OCI-LY1 (cell line): ENCODE results near the gene DNAI4.

ENCODE experiments used
- H2AFZ ChIP-seq: fragments of 200-600 bp; sonication (generic), shearing (Covaris generic); 2 replicates; pipeline ENCODE4 v1.6.0; 2014; ENCODE audit warnings: antibody characterized with exemption, mild to moderate bottlenecking, low read length
- H3F3A ChIP-seq: fragments of 200-600 bp; sonication (generic), shearing (Covaris generic); 2 replicates; pipeline ENCODE4 v1.6.0; 2014; ENCODE audit warnings: mild to moderate bottlenecking, antibody characterized with exemption, low read length, moderate library complexity; ENCODE audit not compliant: insufficient read depth
- H3K27ac ChIP-seq: fragments of 200-600 bp; sonication (generic); 2 replicates; pipeline ENCODE4 v1.5.1; 2014; ENCODE audit warnings: low read length, mixed run types, mild to moderate bottlenecking, low read depth; ENCODE audit not compliant: poor library complexity, severe bottlenecking
- H3K27me3 ChIP-seq: fragments of 200-600 bp; sonication (generic); 2 replicates; pipeline ENCODE4 v1.6.0; 2014; ENCODE audit warnings: antibody characterized with exemption, mild to moderate bottlenecking, low read length, moderate library complexity; ENCODE audit not compliant: insufficient read depth
- H3K36me3 ChIP-seq: fragments of 200-600 bp; sonication (generic); 2 replicates; pipeline ENCODE4 v1.6.1; 2014; ENCODE audit warnings: mild to moderate bottlenecking, antibody characterized with exemption, low read length, moderate library complexity, mixed read lengths; ENCODE audit not compliant: insufficient read depth
- H3K4me1 ChIP-seq: fragments of 200-600 bp; sonication (generic); 2 replicates; pipeline ENCODE4 v1.5.1; 2014; ENCODE audit warnings: mild to moderate bottlenecking, low read length, moderate library complexity; ENCODE audit not compliant: insufficient read depth, severe bottlenecking
- H3K4me2 ChIP-seq: fragments of 200-600 bp; sonication (generic), shearing (Covaris generic); 2 replicates; pipeline ENCODE4 v1.6.1; 2014; ENCODE audit warnings: low read length
- H3K4me3 ChIP-seq: fragments of 200-600 bp; sonication (generic); 2 replicates; pipeline ENCODE4 v1.5.1; 2014; ENCODE audit warnings: low read length, low read depth, mild to moderate bottlenecking, mixed read lengths; ENCODE audit not compliant: poor library complexity, severe bottlenecking
- H3K79me2 ChIP-seq: fragments of 200-600 bp; shearing (Covaris generic); 2 replicates; pipeline ENCODE4 v1.6.1; 2016; ENCODE audit warnings: mixed run types, low read length, mixed read lengths; ENCODE audit not compliant: insufficient read depth
- H3K9ac ChIP-seq: fragments of 200-600 bp; sonication (generic), shearing (Covaris generic); 2 replicates; pipeline ENCODE4 v1.6.1; 2014; ENCODE audit warnings: mild to moderate bottlenecking, low read length, mixed read lengths
- H3K9me2 ChIP-seq: fragments of 200-600 bp; sonication (generic), shearing (Covaris generic); 2 replicates; pipeline ENCODE4 v1.6.1; 2014; ENCODE audit warnings: low read depth, mild to moderate bottlenecking, low read length, mixed read lengths
- H3K9me3 ChIP-seq: fragments of 200-600 bp; shearing (Covaris generic); 2 replicates; pipeline ENCODE4 v1.6.1; 2014; ENCODE audit warnings: low read length, mixed read lengths
- H4K20me1 ChIP-seq: fragments of 200-600 bp; sonication (generic), shearing (Covaris generic); 2 replicates; pipeline ENCODE4 v1.6.0; 2016; ENCODE audit warnings: mild to moderate bottlenecking, low read length; ENCODE audit not compliant: insufficient read depth
- CTCF ChIP-seq: fragments of 200-600 bp; sonication (generic), shearing (Covaris generic); IDR thresholded peaks from 2 replicates; pipeline ENCODE4 v1.5.1; 2017; ENCODE audit warnings: mild to moderate bottlenecking, antibody characterized with exemption, low read length, moderate library complexity, mixed read lengths
- EZH2 ChIP-seq: fragments of 200-600 bp; sonication (generic), shearing (Covaris generic); IDR thresholded peaks from 2 replicates; pipeline ENCODE4 v1.8.0; 2017; ENCODE audit warnings: borderline replicate concordance, mixed run types, mild to moderate bottlenecking, antibody characterized with exemption, low read length, moderate library complexity, mixed read lengths

The DNAI4 gene

GRCh38 chr1:66919828-66920227, 4.8 kb downstream of the DNAI4 start:
- Histone ChIP-seq H3K36me3 (peaks cover 11% of the 10 kb centered on the region; the same call in 1 of the 2 replicates), H2AFZ (no peak overlapping the region), H3K27ac (no peak overlapping the region), H3K4me2 (no peak overlapping the region), H3K4me1 (peaks cover 9% of the 10 kb centered on the region), H3K79me2 (no peaks in the 10 kb centered on the region; the same call in 1 of the 2 replicates), H3K9me2 (no peaks in the 10 kb centered on the region), H3K9ac (no peak overlapping the region), H3F3A (no peaks in the 10 kb centered on the region), H3K4me3 (no peak overlapping the region), H4K20me1 (no peaks in the 10 kb centered on the region), H3K27me3 (no peaks in the 10 kb centered on the region), H3K9me3 (peaks cover 9% of the 10 kb centered on the region; the same call in 1 of the 2 replicates)
- TF ChIP-seq CTCF: no peak
- no peak for TF ChIP-seq EZH2

GRCh38 chr1:66919063-66919462, 5.6 kb downstream of the DNAI4 start:
- Histone ChIP-seq H3K27ac (no peak overlapping the region), H3K4me1 (peaks cover 9% of the 10 kb centered on the region), H2AFZ (no peak overlapping the region), H3K9me3 (peaks cover 9% of the 10 kb centered on the region; the same call in 1 of the 2 replicates), H3K9ac (no peak overlapping the region), H3K27me3 (no peaks in the 10 kb centered on the region), H3K79me2 (no peaks in the 10 kb centered on the region; the same call in 1 of the 2 replicates), H3K36me3 (peaks cover 11% of the 10 kb centered on the region; the same call in 1 of the 2 replicates), H3K4me2 (no peak overlapping the region), H4K20me1 (no peaks in the 10 kb centered on the region), H3F3A (no peaks in the 10 kb centered on the region), H3K4me3 (no peak overlapping the region), H3K9me2 (no peaks in the 10 kb centered on the region)
- no peak for TF ChIP-seq EZH2
- TF ChIP-seq CTCF: no peak

GRCh38 chr1:66917476-66917875, 7.2 kb downstream of the DNAI4 start:
- no peaks in the 10 kb centered on the region for H3F3A ChIP-seq
- H3K9me2 ChIP-seq: no peaks in the 10 kb centered on the region
- H3K9me3 ChIP-seq: peaks cover 9% of the 10 kb centered on the region; the same call in 1 of the 2 replicates
- no peak overlapping the region for H3K4me3 ChIP-seq
- no peaks in the 10 kb centered on the region for H4K20me1 ChIP-seq
- no peak overlapping the region for H3K27ac ChIP-seq
- H3K79me2 ChIP-seq: no peaks in the 10 kb centered on the region
- no peaks in the 10 kb centered on the region for H3K27me3 ChIP-seq
- TF ChIP-seq CTCF (no peak), EZH2 (no peak)
- no peak overlapping the region for H2AFZ ChIP-seq
- no peak overlapping the region for H3K4me2 ChIP-seq
- H3K9ac ChIP-seq: no peak overlapping the region
- H3K36me3 ChIP-seq: peaks cover 11% of the 10 kb centered on the region; the same call in 1 of the 2 replicates
- H3K4me1 ChIP-seq: no peaks in the 10 kb centered on the region
